GM12878 (cell line): ENCODE data around the gene PHB1.

Source experiments
- CBX5 ChIP-seq: sonication (generic); IDR thresholded peaks from 2 replicates; pipeline ENCODE4 v1.6.1; 2016; ENCODE audit warnings: low read depth, moderate library complexity, mild to moderate bottlenecking, inconsistent platforms
- CTCF ChIP-seq, 3 experiments: IDR thresholded peaks in 2 of 3; conservative IDR thresholded peaks in 1 of 3; 2 replicates each; pipeline ENCODE4 v1.5.1; 2011; ENCODE audit warnings: low read depth in 3 of 3, low read length in 3 of 3, mild to moderate bottlenecking in 3 of 3, control low read depth in 2 of 3, moderate library complexity in 2 of 3, inconsistent platforms in 1 of 3, mixed read lengths in 1 of 3; ENCODE audit not compliant: control insufficient read depth in 2 of 3, insufficient read depth in 1 of 3; ENCODE audit errors: extremely low read depth in 1 of 3
- E4F1 ChIP-seq: fragments of 450-650 bp; IDR thresholded peaks from 2 replicates; pipeline ENCODE4 v1.6.1; 2018; ENCODE audit warnings: borderline replicate concordance, mild to moderate bottlenecking; ENCODE audit not compliant: partially characterized antibody
- EGR1 ChIP-seq, 2 experiments: IDR thresholded peaks; 1 replicate in 1 of 2; 2 replicates in 1 of 2; pipeline ENCODE4 v1.6.1; 2011 to 2012; ENCODE audit warnings: low read depth in 2 of 2, low read length in 2 of 2, borderline replicate concordance in 1 of 2, mild to moderate bottlenecking in 1 of 2, moderate library complexity in 1 of 2
- ETV6 ChIP-seq, 2 experiments: fragments of 450-650 bp in 1 of 2; IDR thresholded peaks in 1 of 2; conservative IDR thresholded peaks in 1 of 2; 2 replicates each; pipeline ENCODE4 v1.6.1; 2014; ENCODE audit warnings: antibody characterized with exemption in 1 of 2, borderline replicate concordance in 1 of 2, low read depth in 1 of 2, mild to moderate bottlenecking in 1 of 2, moderate library complexity in 1 of 2
- EZH2 ChIP-seq: IDR thresholded peaks from 2 replicates; pipeline ENCODE4 v1.6.1; 2012; ENCODE audit warnings: low read depth, mild to moderate bottlenecking, control low read depth, inconsistent platforms, low read length, borderline replicate concordance; ENCODE audit not compliant: control insufficient read depth
- HDAC6 ChIP-seq: fragments of 200-600 bp; sonication (generic); IDR thresholded peaks from one replicate; pipeline ENCODE4 v1.8.0; 2017; ENCODE audit warnings: antibody characterized with exemption; ENCODE audit not compliant: unreplicated experiment
- IKZF1 ChIP-seq: fragments of 450-650 bp; conservative IDR thresholded peaks from 2 replicates; pipeline ENCODE4 v1.6.1; 2017; ENCODE audit warnings: antibody characterized with exemption, mild to moderate bottlenecking
- KAT2A ChIP-seq: conservative IDR thresholded peaks from 2 replicates; pipeline ENCODE4 v1.6.1; 2011; ENCODE audit warnings: low read depth, low read length; ENCODE audit not compliant: control insufficient read depth
- NR2C1 ChIP-seq: fragments of 450-650 bp; IDR thresholded peaks from 2 replicates; pipeline ENCODE4 v1.6.1; 2017; ENCODE audit warnings: antibody characterized with exemption, mild to moderate bottlenecking, moderate library complexity
- POLR2AphosphoS5 ChIP-seq: IDR thresholded peaks from 2 replicates; pipeline ENCODE4 v1.6.1; 2011; ENCODE audit warnings: mild to moderate bottlenecking, low read length, inconsistent platforms
- YY1 ChIP-seq: IDR thresholded peaks from 2 replicates; pipeline ENCODE4 v1.6.1; 2011; ENCODE audit warnings: low read depth, mild to moderate bottlenecking, low read length
- ZNF274 ChIP-seq: IDR thresholded peaks from one replicate; pipeline ENCODE4 v1.8.0; 2011; ENCODE audit not compliant: insufficient read length, insufficient read depth

GRCh38 chr17:49464049-49464448, 49.4 kb upstream of the PHB1 start:
- no peak for TF ChIP-seq IKZF1
- no peak for TF ChIP-seq CTCF (IDR thresholded peaks at IDR 0.05 in 2 of 3, conservative IDR thresholded peaks at IDR 0.05 in 1 of 3; ENCODE audit: control insufficient read depth in 2 of 3, extremely low read depth in 1 of 3, insufficient read depth in 1 of 3, low read depth in 3 of 3, low read length in 3 of 3)
- no peak for TF ChIP-seq EGR1 (IDR thresholded peaks at IDR 0.05; ENCODE audit: borderline replicate concordance in 1 of 2, low read depth in 2 of 2, low read length in 2 of 2)
- TF ChIP-seq ZNF274, result no peak
- no peak for TF ChIP-seq KAT2A
- TF ChIP-seq EZH2, result no peak
- no peak for TF ChIP-seq YY1
- no peak for TF ChIP-seq E4F1
- TF ChIP-seq HDAC6, result no peak
- no peak for TF ChIP-seq ETV6 (conservative IDR thresholded peaks at IDR 0.05 in 1 of 2, IDR thresholded peaks at IDR 0.05 in 1 of 2; ENCODE audit: borderline replicate concordance in 1 of 2, low read depth in 1 of 2)
- no peak for TF ChIP-seq NR2C1
- no peak for TF ChIP-seq CBX5
- no peak for TF ChIP-seq POLR2AphosphoS5
